ENCODE measurements around the gene CRYBG2. TPM values are rescaled to one million over a fixed set of nuclear protein-coding genes. Genes with fewer than 3 reads are reported as not detected.

The CRYBG2 gene
- total and polyA plus RNA-seq, 2 of the 13 experiments (the other 11 are each of a cell fraction or from before 2014, with no cell fraction given) = 1.3 to 2.9 TPM

GRCh38 chr1:26387447-26387846 is 33.5 kb upstream of the CRYBG2 start (continued):
- TF ChIP-seq FOXP1 (IDR thresholded peaks at IDR 0.05) = no peak
- TF ChIP-seq FOXP1 (CRISPR knock-in tag; IDR thresholded peaks at IDR 0.05) = peak; percentile 63
- TF ChIP-seq ZNF33B (CRISPR knock-in tag; IDR thresholded peaks at IDR 0.05) = 0 out of 2 replicates have a peak, but pooled peaks have one; percentile 27
- TF ChIP-seq ZNF777 (CRISPR knock-in tag; IDR thresholded peaks at IDR 0.05) = no peak
- no peak for TF ChIP-seq SAFB2 (CRISPR knock-in tag; IDR thresholded peaks at IDR 0.05; ENCODE audit: borderline replicate concordance, low read depth)
- no peak for TF ChIP-seq ZSCAN9 (CRISPR knock-in tag; IDR thresholded peaks at IDR 0.05; ENCODE audit: borderline replicate concordance)
- TF ChIP-seq ATF5 (CRISPR knock-in tag; IDR thresholded peaks at IDR 0.05; ENCODE audit: low read depth) = no peak
- TF ChIP-seq ZNF142 (CRISPR knock-in tag; IDR thresholded peaks at IDR 0.05) = no peak
- TF ChIP-seq PAWR (CRISPR knock-in tag; IDR thresholded peaks at IDR 0.05; ENCODE audit: borderline replicate concordance) = no peak
- no peak for TF ChIP-seq MLXIP (CRISPR knock-in tag; IDR thresholded peaks at IDR 0.05; ENCODE audit: borderline replicate concordance)
- TF ChIP-seq KMT2A (CRISPR knock-in tag; IDR thresholded peaks at IDR 0.05) = 0 out of 2 replicates have a peak, but pooled peaks have one; percentile 30
- peak; percentile 79; the same call in 1 of the 2 replicates for TF ChIP-seq ZNF709 (CRISPR knock-in tag; IDR thresholded peaks at IDR 0.05)
- TF ChIP-seq ZNF768 (CRISPR knock-in tag; IDR thresholded peaks at IDR 0.05) = no peak
- TF ChIP-seq CEBPZ (IDR thresholded peaks at IDR 0.05; ENCODE audit: low read length) = no peak
- TF ChIP-seq NCOR1 (IDR thresholded peaks at IDR 0.05; ENCODE audit: borderline replicate concordance, low read length) = peak; percentile 53; the same call in 1 of the 2 replicates
- peak; percentile 47; the same call in 1 of the 2 replicates for TF ChIP-seq KAT2B (IDR thresholded peaks at IDR 0.05; ENCODE audit: borderline replicate concordance, low read depth, low read length)
